CD4-positive, alpha-beta T cell treated with Interleukin-4 for 4 hours (primary cell): ENCODE data around the gene CENPU.
"Not testable (repeated sequence)": the region's sequence is repeated elsewhere in the genome, so short reads cannot be mapped to it uniquely, and the experiment has no call there.

Experiments used
- DNase-seq: peaks from one replicate; pipeline ENCODE4 v3.0.0-alpha.2; 2020

CENPU gene

DNA sequence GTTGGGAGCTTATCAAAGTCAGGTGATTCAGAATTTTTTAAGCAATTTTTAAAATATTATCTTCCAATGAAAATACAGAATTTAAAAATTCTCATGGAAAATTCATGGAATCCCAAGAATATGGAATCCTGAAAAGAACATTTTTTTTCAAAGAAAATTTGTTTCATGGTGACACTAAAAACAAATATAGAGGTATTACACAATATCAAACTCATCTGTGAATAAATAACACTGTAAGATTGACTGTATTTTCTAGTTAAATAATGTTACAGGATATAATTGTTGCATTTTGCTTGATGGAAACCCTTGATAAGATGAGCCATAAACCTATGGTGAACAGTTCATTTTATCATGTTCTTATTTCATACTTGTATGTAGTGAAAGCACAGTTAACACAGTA lies 72.9 kb downstream of the CENPU start:
- no peak for DNase-seq

GRCh38 chr4:184657820-184658219 lies 76.1 kb downstream of the CENPU start:
- not testable (repeated sequence) for DNase-seq

- DNase-seq: no peak
Measured at GRCh38 chr4:184657144-184657543, 76.8 kb downstream of the CENPU start.

DNA sequence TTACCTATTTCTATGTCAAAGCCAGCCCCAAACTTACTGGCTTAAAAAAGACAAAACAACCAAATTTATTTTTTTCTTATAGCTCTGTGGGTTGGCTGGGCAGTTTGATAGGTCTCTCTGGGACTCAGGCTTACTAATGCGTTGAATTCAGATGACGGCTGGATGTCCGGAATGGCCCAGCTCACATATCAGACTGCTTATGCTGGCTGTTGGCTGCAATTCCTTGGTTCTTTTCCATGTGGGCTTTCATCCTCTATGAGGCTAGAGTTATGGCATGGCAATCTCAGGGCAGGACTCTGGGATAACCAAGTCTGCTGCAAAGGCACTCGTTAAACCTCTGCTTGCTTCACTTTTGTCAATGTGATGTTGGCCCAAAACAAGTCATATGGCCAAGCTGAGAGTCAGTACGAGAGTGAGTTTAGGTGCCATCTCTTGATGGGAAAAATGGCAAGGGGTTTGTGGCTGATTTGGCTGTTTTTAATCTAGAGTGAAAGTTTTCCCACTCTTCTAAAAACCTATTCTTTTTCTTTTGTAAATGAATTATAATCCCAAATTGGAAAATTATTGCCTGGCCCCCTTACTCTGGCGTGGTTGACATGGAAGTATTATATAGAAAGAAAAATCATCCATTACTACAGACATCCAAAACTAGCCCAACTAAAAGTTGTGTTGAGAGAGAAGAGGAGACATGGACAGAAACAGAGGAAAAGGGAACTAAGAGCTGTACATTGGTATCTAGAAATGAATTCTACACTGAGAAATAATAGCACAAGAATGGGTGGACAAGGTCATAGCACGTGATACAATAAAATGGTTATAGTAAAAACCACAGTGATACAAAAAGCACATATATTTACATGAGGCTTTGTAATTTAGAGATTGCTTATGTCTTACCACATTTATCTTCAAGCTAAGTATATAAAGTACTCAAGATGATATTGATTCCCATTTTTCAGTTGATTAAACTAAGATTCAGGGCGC lies 77.7 kb downstream of the CENPU start:
- DNase-seq: no peak

DNA sequence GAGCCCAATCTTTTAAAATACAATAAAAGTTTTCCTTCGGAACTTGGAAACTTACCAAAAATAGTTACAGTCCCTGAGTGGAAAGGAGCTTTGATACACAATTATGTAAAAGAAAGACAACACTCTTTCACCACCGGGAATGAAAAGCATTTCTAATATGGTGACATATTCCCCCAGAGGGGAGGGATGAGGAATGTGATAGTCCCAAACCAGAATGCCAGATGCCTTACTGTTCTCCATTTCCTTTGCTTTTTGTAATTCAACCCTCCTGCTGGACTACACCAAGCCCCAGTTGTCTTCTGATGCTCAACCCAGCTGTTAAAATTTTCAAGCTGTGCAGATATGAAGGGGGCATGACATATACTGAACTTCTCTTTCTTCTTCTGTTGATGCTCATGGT lies 80.2 kb downstream of the CENPU start:
- DNase-seq: no peak

GRCh38 chr4:184652681-184653080 lies 81.2 kb downstream of the CENPU start:
- not testable (repeated sequence) for DNase-seq

GRCh38 chr4:184651899-184652298 lies 82.0 kb downstream of the CENPU start:
- DNase-seq: no peak

DNA sequence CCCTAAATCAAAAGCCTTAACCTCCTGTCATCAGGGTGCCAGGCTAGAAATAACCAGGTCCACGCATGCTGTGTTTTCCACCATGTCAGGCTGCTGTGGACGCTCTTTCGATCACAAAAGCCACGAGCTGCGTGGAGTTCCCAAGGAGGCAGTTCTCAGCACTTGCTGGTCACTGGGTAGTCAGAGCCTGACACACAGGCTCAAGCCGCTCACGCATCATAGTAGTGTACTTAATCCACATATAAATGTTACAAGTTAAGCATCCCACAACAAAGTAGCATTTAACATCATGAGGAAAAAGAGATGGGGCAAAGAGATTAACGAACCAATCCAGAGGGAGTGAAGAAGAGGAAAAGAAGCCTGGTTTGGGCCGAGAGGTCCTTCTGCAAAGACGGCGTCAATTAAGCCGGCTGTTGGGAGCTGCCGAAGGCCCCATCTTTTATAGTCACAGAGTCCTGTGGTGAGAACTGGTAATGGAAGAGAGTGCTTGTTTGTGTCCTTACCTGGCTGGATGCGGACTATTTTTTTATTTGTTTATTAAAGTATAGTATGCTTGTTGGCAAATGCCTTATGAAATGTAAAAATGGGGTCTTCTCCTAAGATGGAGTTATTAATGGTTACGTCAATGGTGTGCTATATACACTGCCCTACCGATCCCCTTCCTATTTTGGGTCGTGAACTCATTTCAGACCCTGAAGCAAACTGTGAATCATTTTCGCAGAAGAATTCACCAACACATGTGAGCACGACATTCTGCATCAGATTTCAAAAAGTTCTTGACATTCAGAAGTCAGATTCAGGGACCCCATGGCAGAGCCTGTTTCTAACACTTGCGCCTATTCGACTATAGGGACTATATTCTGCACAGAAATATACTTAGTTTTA lies 83.7 kb downstream of the CENPU start:
- DNase-seq: no peak

DNA sequence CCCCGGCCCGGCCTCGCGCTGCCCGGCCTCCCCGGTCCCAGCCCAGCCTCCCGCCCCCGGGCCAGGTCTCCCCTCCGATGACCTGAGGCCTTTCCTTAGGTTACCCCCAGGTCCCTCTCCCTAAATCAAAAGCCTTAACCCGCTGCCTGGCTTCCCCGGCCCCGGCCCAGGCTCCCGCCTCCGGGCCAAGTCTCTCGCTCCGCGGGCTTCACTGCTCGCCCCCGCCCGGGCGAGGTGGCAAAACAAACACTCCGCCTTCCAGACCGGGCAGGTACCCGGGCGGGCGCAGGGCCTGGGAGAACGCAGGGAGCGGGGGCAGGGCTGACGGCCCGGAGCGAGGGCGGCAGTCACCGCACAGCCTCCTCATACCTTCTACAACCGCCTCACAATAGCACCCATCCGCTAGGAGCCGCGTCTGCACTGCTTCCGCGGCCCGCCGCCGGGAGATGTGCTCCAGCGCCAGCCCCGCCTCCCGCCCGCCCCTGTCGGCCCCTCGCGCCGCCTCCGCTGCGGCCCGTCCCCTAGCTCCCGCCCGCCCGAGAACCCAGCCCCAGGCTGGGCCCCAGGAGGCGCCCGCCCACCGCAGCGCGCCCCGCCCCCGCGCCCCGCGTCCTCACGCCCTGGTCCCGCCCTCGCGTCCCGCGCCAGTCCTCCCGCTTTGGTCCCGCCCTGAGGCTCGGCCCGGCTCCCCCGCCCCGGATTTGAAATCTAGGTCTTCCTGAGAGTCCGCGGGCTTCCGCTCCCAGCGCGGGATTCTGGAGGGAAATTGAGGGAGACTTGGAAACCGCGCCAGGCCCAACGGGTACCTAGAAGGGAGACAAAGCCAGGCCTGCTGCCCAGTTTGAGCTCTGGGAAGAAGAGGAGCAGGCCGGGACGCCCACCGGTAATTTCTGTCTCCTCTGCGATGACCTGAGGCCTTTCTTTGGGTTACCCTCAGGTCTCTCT lies 84.6 kb downstream of the CENPU start, which contains the start of the genes CASP3 and PRIMPOL:
Gene CASP3 (minus strand): TSS at position 422 of the 945 bp plus-strand sequence. CDS start 10,994 bp downstream, outside the sequence.
Gene PRIMPOL (plus strand): TSS at position 713 of the 945 bp plus-strand sequence. CDS start 7,403 bp downstream, outside the sequence.
- DNase-seq: peak; percentile 96

- peak; percentile 47 for DNase-seq
Measured at GRCh38 chr4:184648313-184649025, 85.4 kb downstream of the CENPU start.

DNA sequence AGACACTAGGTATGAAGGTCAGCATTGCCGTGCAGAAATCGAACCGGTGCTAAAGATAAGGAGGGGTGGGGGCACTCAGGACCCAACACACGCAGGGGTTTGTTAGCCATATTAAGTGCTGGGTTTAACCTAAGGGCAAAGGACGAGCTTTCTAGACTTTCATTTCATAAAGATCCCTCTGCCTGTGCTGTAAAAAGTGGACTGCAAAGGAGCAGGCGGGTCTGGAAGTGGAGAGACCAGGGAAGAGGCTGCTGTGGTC lies 85.9 kb downstream of the CENPU start:
- no peak for DNase-seq

GRCh38 chr4:184647266-184648053 lies 86.4 kb downstream of the CENPU start:
- no peak for DNase-seq

- no peak for DNase-seq
Measured at GRCh38 chr4:184645904-184646610, 87.8 kb downstream of the CENPU start.

DNA sequence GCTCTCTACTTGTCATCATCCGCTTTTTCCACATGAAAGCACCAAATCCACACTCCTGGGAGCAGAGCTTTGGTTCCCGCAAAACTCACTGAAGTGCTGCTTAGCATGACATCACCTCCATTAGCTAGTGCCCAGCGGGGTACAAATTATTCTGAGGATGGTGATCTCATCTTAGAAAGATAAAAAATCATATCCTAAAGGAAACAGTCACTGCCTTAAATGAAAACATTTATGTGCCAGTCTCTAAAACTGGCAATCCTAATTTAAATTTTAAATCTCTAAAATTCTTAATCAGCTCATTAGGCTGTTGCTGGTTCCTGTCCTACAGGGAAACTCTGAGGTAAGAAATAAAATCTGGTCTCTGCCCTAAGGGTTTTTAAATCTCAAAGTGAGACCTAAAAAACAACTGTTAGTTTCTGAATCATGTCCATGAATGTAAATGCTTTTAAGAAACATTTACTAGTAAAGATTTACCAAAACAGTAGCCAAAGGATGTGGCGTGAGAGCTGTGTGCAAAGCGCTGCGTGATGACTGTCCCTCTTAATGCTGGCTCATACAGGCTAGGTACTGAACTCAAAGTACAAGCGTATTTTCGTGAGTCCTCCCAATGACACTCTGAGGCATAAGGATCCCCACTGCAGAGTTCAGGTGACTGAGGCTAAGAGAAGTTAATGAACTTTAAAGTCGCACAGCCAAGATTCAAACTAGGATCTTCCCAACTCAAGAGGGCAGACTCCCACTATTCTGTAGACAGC lies 89.2 kb downstream of the CENPU start:
- no peak for DNase-seq
